HG02870 (cell line): ENCODE results near the gene DNAH7.
"Not testable (repeated sequence)": the region's sequence is repeated elsewhere in the genome, so short reads cannot be mapped to it uniquely, and the experiment has no call there.

ENCODE experiments used
- ATAC-seq: cut with Tn5 transposase; IDR thresholded peaks from one replicate; pipeline ENCODE4 v1.9.1; 2021; ENCODE audit warnings: mild to moderate bottlenecking, moderate library complexity; ENCODE audit not compliant: unreplicated experiment

DNAH7 gene

DNA sequence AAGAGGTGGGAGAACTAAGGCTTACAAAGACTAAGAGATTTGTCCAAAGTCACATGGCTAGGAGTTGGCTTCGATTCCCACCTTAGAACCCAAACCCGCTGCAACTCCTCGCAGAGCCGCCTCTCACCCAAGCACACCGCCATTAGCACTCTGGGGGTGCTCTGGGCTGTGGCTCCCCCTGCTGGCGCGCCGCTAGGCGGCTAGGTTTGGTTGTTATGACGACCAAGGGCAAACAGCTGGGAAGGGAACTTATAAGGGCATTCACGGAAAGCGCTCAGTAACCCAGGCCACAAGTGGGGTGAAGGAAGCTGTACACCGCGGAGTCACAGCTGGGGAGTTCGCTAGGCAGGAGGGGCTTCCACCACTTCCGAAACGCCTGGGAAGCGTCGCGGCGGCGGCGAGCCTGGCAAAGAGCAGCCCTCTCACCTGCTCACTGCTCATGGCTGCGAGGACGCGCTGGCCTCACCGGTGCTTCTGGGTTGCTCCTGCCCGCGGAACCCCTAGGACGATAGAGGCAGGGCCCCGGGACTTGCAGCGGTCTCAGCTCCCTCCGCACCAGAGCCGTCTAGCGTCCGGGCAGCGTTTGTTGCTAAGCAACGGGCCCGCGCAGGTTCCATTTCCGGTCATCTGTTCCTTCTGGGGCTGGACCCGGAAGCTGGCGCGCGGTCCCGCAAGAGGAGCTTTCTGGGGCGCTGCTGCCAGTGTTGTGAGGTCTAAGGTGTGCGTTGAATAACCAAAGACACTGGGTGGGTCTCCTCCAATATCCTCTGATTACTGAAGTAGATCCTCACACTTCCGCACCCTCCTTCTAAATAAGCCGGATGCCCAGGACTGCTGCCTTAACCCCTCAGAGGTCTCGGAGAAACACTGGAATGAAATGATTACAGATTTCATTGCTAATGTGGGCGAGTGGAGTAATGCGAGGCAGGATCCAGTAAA, at the start of gene DNAH7:
DNAH7 (minus strand) TSS at position 567 of the 939 bp plus-strand sequence; CDS start at position 441, 126 bp downstream.
- ATAC-seq: peak; percentile 98

GRCh38 chr2:196117214-196117705, 48.6 kb upstream of the DNAH7 start:
- no peak for ATAC-seq

- no peak for ATAC-seq
Measured at GRCh38 chr2:196113061-196113974, 44.7 kb upstream of the DNAH7 start.

DNA sequence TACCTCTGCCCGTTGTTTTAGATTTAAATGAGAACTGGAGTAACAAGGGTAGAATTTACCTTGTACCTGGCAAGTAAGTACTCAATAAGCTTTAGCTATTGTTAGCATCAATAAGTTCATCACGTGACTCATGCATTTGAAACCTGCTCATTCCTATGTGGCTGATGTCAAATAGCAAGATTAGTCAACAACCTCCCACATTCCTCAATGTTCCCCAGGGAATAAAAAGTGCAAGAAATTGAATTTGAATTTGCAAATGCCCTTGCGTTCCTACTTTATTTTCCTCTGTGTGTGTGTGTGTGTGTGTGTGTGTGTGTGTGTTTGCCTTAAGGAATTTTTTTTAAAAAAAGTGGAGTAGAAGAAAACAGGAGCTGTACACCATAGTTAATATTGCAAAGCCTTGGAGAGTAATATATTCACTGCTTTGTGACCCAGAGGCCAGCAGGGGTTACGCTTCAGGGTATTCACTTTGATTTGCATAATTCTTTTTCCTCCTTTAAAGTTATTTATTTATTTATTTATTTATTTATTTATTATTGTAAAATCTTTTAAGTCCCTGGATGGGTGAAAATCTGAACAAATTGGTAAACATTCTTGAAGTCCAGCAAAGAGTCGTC, 43.9 kb upstream of the DNAH7 start:
- no peak for ATAC-seq

- peak; percentile 40 for ATAC-seq
Measured at GRCh38 chr2:196108604-196109003, 40.0 kb upstream of the DNAH7 start.

DNA sequence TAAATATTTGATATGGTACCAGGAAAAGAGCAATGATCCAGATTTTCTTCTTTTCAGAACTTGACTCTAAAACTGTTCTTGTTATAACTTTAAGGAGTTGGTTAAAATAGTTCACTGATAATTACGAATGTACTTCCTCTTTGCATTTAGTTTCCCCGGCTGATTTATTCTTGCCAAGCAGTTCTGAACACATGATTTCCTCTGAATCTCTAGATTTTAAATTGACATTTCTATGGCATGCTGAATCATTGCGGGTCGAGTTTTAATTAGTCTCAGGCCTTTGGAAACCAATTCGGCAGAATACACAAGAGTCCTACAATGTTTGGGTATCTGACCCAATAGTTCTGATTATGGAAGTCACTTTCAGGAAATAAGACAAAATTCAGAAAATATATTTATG, 37.3 kb upstream of the DNAH7 start:
- no peak for ATAC-seq

- no peak for ATAC-seq
Measured at GRCh38 chr2:196104066-196104465, 35.4 kb upstream of the DNAH7 start.

DNA sequence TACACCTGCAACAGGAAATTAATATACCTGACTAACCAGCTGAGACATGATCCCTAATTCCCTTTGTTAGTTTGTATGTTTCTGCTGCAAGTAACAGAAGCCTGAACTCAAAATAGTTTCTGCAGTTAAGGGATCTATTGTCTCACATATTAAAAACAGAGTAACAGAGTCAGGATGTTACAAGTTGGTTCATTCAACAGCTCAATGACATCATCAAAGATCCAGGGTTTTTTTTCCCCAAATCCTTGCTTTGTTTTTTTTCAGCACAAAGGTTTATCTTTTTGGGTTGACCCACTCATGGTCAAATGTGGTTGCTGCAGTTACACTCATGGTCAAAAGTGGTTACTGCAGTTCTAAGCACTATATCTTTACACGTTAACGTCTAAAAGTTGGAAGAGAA, 35.0 kb upstream of the DNAH7 start:
- ATAC-seq: no peak

GRCh38 chr2:196101325-196101991, 32.8 kb upstream of the DNAH7 start:
- peak; percentile 98 for ATAC-seq

GRCh38 chr2:196099916-196100315, 31.3 kb upstream of the DNAH7 start:
- no peak for ATAC-seq

DNA sequence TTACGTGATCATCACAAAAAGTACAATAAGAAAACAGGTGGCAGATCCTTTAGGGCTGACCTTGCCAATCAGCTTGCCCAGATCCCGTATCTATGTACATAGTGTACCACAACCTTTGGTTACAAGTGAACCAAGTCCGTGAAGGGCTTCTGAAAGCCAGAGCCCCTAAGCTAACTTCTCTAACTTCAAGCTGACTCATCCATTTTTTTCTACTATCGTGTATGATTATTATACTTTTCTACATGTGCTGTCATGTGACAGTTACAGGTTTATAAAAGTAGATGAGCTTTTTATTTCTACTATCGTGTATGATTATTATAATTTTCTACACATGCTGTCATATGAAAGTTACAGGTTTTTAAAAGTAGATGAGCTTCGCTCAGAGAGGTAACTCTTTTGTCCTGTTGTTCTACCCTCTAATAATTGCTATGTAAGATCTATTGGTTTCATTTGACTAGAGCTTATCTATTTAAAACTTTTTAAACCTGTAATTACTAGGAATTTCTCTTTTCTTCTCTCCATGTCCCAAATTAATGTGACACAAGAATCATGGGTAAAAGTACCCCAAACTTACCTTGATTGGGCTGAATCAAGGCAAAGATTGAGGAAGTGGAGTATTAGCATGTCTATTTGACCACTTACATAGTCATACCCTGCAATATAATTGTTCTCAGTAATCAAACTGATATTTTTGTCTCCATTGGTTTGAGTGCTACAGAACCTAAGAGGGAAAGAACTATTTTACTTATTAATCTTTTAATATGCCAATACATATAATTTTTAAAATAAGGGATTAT, 29.4 kb upstream of the DNAH7 start:
- ATAC-seq: no peak

- ATAC-seq: no peak
Measured at GRCh38 chr2:196096982-196097745, 28.5 kb upstream of the DNAH7 start.

GRCh38 chr2:196096264-196096663, 27.6 kb upstream of the DNAH7 start:
- no peak for ATAC-seq

DNA sequence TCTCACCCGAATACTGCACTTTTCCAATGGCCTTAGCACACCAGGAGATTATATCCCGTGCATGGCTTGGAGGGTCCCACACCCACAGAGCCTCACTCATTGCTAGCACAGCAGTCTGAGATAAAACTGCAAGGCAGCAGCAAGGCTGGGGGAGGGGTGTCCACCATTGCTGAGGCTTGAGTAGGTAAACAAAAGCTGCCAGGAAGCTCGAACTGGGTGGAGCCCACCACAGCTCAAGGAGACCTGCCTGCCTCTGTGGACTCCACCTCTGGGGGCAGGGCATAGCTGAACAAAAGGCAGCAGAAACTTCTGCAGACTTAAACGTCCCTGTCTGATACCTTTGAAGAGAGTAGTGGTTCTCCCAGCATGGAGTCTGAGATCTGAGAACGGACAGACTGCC, 20.8 kb upstream of the DNAH7 start:
- ATAC-seq: not testable (repeated sequence)

GRCh38 chr2:196088203-196088602, 19.6 kb upstream of the DNAH7 start:
- ATAC-seq: no peak

- no peak for ATAC-seq
Measured at GRCh38 chr2:196086517-196087368, 18.1 kb upstream of the DNAH7 start.

- no peak for ATAC-seq
Measured at GRCh38 chr2:196083601-196084000, 15.0 kb upstream of the DNAH7 start.

GRCh38 chr2:196080526-196080925, 11.9 kb upstream of the DNAH7 start:
- ATAC-seq: no peak
